GM18870 (cell line): ENCODE measurements around the gene MAP1A.

Source experiments
- ATAC-seq: cut with Tn5 transposase; IDR thresholded peaks from one replicate; pipeline ENCODE4 v1.9.1; 2021; ENCODE audit warnings: moderate library complexity; ENCODE audit not compliant: unreplicated experiment

The MAP1A gene

GRCh38 chr15:43517354-43518196 is at the start of gene MAP1A:
MAP1A (plus strand) TSS chr15:43517608; CDS start chr15:43521474, 3,866 bp downstream.
- no peak for ATAC-seq

- no peak for ATAC-seq
Observed at GRCh38 chr15:43469867-43470266, 47.5 kb upstream of the MAP1A start.

- no peak for ATAC-seq
Observed at GRCh38 chr15:43471975-43472374, 45.4 kb upstream of the MAP1A start.

GRCh38 chr15:43473885-43474284 is 43.5 kb upstream of the MAP1A start:
- ATAC-seq: no peak

GRCh38 chr15:43483297-43484128 is 33.9 kb upstream of the MAP1A start:
- ATAC-seq: no peak

- ATAC-seq: no peak
Observed at GRCh38 chr15:43484455-43484854, 33.0 kb upstream of the MAP1A start.

GRCh38 chr15:43487271-43487895 is 30.0 kb upstream of the MAP1A start:
- no peak for ATAC-seq

GRCh38 chr15:43488790-43489189 is 28.6 kb upstream of the MAP1A start:
- no peak for ATAC-seq

GRCh38 chr15:43489191-43489590 is 28.2 kb upstream of the MAP1A start:
- ATAC-seq: no peak

- no peak for ATAC-seq
Observed at GRCh38 chr15:43492266-43492665, 25.1 kb upstream of the MAP1A start.

GRCh38 chr15:43492673-43493601 is 24.5 kb upstream of the MAP1A start, which contains the start of gene TP53BP1:
TP53BP1 (minus strand) TSS chr15:43493156; CDS start chr15:43493043, 113 bp downstream.
- ATAC-seq: peak; percentile 95

GRCh38 chr15:43493703-43494472 is 23.5 kb upstream of the MAP1A start:
- ATAC-seq: no peak

GRCh38 chr15:43498990-43499389 is 18.4 kb upstream of the MAP1A start:
- no peak for ATAC-seq

- no peak for ATAC-seq
Observed at GRCh38 chr15:43499635-43500034, 17.8 kb upstream of the MAP1A start.

GRCh38 chr15:43505738-43506137 is 11.7 kb upstream of the MAP1A start:
- no peak for ATAC-seq

- no peak for ATAC-seq
Observed at GRCh38 chr15:43508421-43508820, 9.0 kb upstream of the MAP1A start.

- no peak for ATAC-seq
Observed at GRCh38 chr15:43508991-43509659, 8.3 kb upstream of the MAP1A start.

GRCh38 chr15:43509660-43510199 is 7.7 kb upstream of the MAP1A start:
- no peak for ATAC-seq
